Activated naive CD8-positive, alpha-beta T cell treated with anti-CD3 and anti-CD28 coated beads for 36 hours (primary cell): Measurements from ENCODE around the gene SPEN. TPM values are rescaled to one million over a fixed set of nuclear protein-coding genes. Genes with fewer than 3 reads are reported as not detected.

Experiments
- total RNA-seq, 2 experiments: library from RNA; stranded (reverse); gene quantifications; one replicate each; pipeline ENCODE4 v1.2.3, GENCODE V29; 2021

The SPEN gene
- total RNA-seq, 2 experiments from 2014 or later: 49.3 to 51.9 TPM

Other genes with a start within 250 kb of the SPEN start
- 10 to 100 TPM; 45.4 to 45.9 TPM for gene DDI2, start 230.2 kb upstream of the SPEN start, total RNA-seq
- gene PLEKHM2, start 163.4 kb upstream of the SPEN start, total RNA-seq: 10 to 100 TPM; 45.4 to 50.6 TPM
- under 1 TPM; 0.76 to 0.94 TPM for gene SLC25A34, start 111.4 kb upstream of the SPEN start, total RNA-seq
- not detected for gene TMEM82, start 105.2 kb upstream of the SPEN start, total RNA-seq
- gene FBLIM1, start 88.9 kb upstream of the SPEN start, total RNA-seq: not detected
- 1 to 10 TPM; 1.9 to 2.0 TPM for gene UQCRHL, start 40.1 kb upstream of the SPEN start, total RNA-seq
- gene ZBTB17, start 128.4 kb downstream of the SPEN start, total RNA-seq: 10 to 100 TPM; 52.3 to 56.1 TPM
- gene SRARP, start 156.5 kb downstream of the SPEN start, total RNA-seq: not detected
- not detected for gene HSPB7, start 170.3 kb downstream of the SPEN start, total RNA-seq
- not detected for gene CLCNKA, start 174.3 kb downstream of the SPEN start, total RNA-seq
- not detected for gene CLCNKB, start 196.1 kb downstream of the SPEN start, total RNA-seq
- gene FAM131C, start 225.9 kb downstream of the SPEN start, total RNA-seq: under 1 TPM; 0.34 to 0.45 TPM